ENCODE results near the gene PUS3.

Gene PUS3

DNA sequence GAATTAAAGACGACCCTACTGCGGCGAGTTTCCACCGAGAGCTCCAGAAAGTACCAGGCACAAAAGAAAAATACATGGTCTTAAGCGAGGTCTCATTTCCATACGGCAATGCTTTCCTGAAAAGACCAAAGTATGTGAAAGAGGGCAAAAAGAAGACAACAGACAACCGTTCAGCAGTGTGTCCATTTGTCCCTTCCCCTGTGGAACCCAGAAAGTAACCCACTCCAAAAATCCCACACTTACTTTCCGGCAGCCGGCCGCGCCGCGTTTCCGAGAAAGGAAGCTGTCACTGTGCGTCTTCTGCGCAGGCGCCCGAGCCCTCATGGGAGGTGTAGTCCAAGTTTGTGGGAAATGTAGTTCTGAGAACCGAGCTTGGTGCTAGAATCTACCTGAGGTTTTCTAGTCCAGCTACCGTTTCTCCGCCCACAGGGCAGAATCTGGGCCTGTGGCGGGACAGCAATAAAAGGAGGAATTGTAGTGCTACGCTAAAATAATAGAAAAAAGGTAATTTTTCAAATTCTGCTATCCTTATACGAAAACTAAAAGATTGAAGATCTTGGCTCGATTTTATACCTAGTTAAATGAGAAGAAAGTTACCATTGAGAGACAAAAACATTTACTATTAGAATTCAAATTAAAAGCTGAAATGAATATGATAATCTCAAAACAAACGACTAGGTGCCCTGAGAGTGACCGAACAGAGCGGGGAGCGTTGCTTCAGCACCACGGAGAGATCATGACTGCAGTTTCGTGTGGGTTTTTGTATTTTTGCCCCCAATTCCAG is at the start of gene PUS3:
PUS3 (minus strand) TSS at position 280 of the 784 bp plus-strand sequence. CDS start 6,922 bp downstream, outside the sequence.
- peak; percentile 22 to 41 for DNase-seq (ENCODE audit: low read depth in 2 of 2)

DNA sequence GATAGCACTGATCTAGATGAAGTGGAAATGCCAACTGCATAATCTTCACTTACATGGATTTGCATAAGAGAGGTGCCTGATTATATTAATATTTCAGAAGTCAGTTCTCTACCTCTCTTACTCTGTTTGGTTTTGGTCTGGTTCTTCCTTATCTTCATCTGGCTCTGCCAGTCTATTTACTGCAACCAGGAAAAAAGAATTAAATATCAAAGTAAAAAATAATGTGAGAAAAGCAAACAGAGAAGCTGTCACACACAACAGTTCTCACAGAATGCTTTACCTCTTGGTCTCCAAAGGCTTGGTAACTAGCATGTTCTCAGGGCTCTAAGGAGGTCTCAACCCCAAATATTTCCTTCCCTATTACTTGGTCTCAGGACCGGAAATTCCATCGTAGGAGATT is 49.6 kb upstream of the PUS3 start:
- no peak for DNase-seq (ENCODE audit: low read depth in 2 of 2)

DNA sequence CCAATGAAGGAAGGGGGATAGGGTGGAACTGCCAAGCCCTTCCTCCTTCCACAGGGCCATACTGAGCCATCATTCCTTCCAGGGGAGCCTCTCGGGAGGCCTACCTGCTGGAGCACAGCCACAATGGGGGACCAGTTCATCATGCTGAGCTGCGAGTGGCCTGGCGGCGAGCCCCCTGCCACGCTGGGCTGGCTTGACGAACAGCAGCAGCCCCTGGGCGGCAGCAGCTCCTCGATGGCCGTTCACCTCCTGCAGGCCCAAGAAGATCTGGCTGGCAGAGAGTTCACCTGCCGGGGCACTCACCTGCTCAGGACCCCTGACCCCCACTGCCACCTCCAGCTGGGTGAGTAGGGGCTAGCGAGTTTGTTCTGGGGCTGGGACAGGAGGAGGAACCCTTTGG is 48.7 kb upstream of the PUS3 start:
- DNase-seq (ENCODE audit: low read depth in 2 of 2): no peak

GRCh38 chr11:125950696-125951651 is 48.0 kb upstream of the PUS3 start:
- no peak for DNase-seq (ENCODE audit: low read depth in 2 of 2)

DNA sequence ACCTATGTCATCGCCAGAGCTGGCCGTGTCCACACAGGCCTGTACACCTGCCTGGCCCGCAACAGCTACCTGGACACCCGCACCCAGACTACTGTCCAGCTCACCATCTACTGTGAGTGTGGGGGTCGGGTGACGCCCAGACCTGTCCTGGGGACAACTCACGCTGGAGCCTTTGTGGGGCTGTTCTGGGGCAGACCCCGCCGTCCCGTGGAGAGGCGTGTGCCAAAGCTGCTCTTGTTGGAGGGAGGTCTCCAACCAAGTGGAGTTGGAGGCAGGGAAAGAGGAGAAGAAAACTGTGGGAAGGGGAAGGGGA is 47.1 kb upstream of the PUS3 start:
- no peak for DNase-seq (ENCODE audit: low read depth in 2 of 2)

GRCh38 chr11:125949271-125950177 is 46.5 kb upstream of the PUS3 start:
- no peak for DNase-seq (ENCODE audit: low read depth in 2 of 2)

GRCh38 chr11:125948278-125949051 is 45.5 kb upstream of the PUS3 start:
- DNase-seq (ENCODE audit: low read depth in 2 of 2): no peak

DNA sequence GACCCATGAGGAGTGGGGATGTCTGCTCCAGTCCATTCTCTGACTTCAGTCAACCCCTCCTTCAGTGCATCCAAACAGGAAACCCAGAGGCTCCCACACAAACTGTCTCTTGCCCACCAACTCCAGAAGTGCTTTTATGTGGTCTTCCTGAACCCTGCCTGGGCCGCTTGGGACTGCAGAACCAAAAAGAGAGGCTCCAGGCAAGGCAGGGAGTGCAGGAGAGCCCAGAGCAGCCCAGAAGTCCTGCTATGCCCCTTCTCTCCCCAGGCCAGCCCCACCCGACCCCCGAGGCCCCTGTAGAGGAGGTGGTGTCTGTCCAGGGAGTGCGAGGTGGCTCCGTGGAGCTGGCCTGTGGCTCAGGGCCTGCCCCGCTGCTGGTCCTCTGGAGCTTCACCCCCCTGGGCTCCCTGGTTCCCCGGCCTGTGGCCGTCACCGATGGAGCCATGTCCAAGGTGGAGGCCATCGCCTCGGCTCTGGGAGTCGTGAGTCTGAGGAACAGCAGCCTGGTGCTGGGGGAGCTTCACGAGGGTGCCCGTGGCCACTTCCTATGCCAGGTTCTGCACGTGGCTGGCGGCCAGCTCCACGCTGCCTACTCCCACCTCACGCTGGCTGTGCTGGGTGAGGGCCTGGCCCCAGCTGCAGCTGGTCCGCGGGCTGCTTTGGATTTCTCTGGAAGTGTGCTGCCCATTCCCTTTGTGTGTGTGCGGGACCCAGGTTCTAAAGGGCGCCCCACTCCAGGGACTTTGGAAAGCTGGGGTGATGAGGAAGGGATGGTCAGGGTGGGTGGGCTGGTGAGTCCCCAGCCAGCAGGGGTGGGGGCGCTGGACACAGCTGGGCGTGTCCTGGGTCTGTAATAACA is 44.6 kb upstream of the PUS3 start:
- DNase-seq (ENCODE audit: low read depth in 2 of 2): no peak

DNA sequence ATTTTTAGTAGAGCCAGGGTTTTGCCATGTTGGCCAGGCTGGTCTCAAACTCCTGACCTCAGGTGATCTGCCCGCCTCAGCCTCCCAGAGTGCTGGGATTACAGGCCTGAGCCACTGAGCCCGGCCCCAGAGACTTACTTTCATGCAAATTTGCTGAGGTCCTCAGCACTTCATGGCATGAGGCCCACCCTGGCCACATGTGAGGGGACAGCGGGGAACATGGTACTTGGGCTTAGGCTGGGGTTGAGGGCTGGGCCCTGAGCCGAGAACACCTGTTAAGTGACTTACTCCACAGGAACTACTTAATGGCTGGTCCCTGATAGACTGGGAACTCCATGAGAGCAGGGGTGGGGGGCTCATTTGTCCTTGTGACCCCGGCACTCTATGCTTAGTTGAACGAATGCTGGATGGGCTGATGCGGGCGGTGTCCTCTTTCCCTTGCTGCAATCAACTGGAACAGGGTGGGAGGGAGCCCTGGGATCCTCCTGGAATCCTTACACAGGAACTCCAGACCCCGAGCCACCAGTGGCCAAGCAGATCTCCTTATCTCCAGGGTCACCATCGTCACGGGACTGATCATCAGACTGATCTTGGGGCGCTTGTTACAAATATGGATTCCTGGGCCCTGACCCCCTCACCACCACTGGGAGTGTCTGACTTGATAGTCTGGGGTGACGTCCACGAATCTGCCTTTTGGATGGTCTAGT is 43.9 kb upstream of the PUS3 start:
- no peak for DNase-seq (ENCODE audit: low read depth in 2 of 2)

DNA sequence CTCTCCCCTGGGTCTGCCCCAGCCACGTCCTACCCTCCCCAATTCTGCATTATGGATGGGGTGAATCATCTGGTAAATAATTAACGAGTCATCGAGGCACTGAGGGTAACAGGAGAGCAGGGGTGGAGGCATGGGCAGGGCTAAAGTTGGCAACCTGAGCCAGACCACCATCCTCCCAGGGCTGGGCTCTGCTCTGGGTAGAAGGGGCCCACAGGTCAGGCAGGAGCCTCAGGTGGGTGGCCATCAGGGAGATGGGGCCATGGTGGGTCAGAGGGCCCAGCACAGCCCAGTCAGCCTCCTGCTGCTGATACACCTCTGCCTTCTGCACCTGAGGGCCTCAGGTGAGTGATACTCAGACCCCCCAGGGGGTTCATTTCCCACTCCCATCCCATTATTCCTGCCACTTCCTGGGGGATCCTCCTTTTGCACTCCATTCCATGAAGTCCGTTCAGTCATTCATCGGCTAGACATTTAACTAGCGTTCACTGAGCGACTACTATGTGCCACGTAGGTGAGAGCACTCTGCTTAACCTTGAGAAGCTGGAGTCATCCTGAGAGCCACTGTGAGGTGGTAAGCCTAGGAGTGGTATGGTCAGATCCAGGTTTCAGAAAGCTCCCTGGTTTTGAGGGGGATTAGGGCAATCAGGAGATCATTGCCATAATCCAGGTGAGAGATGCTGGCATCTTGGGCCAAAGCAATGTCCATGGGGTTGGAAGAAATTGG is 43.0 kb upstream of the PUS3 start, which contains the start of gene VSIG10L2:
VSIG10L2 (plus strand) TSS at position 248 of the 724 bp plus-strand sequence; CDS start at position 260, 12 bp downstream.
- no peak for DNase-seq (ENCODE audit: low read depth in 2 of 2)

GRCh38 chr11:125945011-125945796 is 42.2 kb upstream of the PUS3 start:
- DNase-seq (ENCODE audit: low read depth in 2 of 2): no peak

- DNase-seq (ENCODE audit: low read depth in 2 of 2): no peak
Observed at GRCh38 chr11:125944350-125945010, 41.5 kb upstream of the PUS3 start.

GRCh38 chr11:125943661-125944349 is 40.8 kb upstream of the PUS3 start:
- no peak for DNase-seq (ENCODE audit: low read depth in 2 of 2)

- no peak for DNase-seq (ENCODE audit: low read depth in 2 of 2)
Observed at GRCh38 chr11:125942771-125943428, 39.9 kb upstream of the PUS3 start.

DNA sequence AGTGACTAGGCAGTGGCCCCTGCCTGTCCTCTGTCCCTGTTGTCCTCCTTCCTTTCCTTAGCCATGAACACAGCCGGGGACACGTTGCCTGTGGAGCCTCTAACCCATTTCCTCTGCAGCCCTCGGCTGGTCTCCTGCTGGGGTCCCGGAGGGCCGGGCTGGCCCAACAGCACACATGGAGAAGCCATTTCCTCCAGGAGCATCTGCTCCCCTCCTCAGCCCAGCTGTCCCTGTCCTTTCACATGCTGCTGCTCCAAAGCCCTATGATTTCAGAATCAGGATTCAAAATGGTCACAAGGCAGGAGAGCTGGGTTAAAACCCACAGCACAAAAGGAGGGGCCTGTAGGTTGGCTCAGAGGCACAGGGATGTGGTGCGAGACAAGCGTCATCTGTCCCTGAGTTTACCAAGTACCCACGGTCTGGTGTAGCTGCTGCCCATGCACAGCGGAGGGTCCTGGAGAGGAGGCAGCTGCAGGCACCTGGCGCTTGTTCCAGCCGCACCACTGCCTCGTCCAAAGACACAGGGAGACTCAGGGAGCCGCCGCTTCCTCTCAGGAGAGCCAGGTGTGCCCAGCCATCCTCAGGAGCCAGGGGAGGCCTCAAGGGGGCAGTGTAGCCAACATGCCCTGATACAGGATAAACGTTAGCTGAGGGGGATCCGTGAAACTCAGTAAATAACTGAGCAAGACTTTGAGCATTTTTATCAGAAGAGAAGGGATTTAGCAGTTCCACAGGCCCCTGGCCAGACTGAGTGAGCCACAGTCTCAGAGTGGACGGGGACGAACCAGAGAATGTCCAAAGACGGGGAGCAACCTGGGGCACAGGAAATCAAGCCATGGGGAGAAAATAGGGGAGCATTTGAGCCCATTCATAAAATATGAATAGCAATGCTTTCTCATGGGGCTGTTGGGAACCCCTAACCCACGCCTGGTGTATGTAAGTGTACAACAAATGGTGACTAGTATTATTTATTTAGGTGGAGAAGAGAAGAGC is 38.9 kb upstream of the PUS3 start:
- no peak for DNase-seq (ENCODE audit: low read depth in 2 of 2)

Data from fibroblast of skin of left biceps (primary cell).